HEK293 (cell line): Measurements from ENCODE around the gene EPHA2.

Source experiments
- CTCF ChIP-seq: fragments of 450-650 bp; formaldehyde crosslinking; IDR thresholded peaks from 2 replicates; pipeline ENCODE4 v1.5.1; 2016; ENCODE audit warnings: missing biosample characterization, missing genetic modification characterization
- KLF10 ChIP-seq: fragments of 450-650 bp; IDR thresholded peaks from 2 replicates; pipeline ENCODE4 v1.5.1; 2018; ENCODE audit warnings: missing biosample characterization, mild to moderate bottlenecking, missing genetic modification characterization
- REST ChIP-seq: fragments of 450-650 bp; formaldehyde crosslinking; IDR thresholded peaks from 2 replicates; pipeline ENCODE4 v1.5.1; 2016; ENCODE audit warnings: missing biosample characterization, missing genetic modification characterization
- ZFP3 ChIP-seq: fragments of 450-650 bp; formaldehyde crosslinking; IDR thresholded peaks from 2 replicates; pipeline ENCODE4 v1.5.1; 2016; ENCODE audit warnings: low read depth, missing biosample characterization, missing genetic modification characterization
- ZNF140 ChIP-seq: fragments of 450-650 bp; formaldehyde crosslinking; IDR thresholded peaks from 2 replicates; pipeline ENCODE4 v1.5.1; 2016; ENCODE audit warnings: missing biosample characterization, missing genetic modification characterization
- ZNF324 ChIP-seq: fragments of 450-650 bp; formaldehyde crosslinking; IDR thresholded peaks from 2 replicates; pipeline ENCODE4 v1.5.1; 2016; ENCODE audit warnings: missing biosample characterization, missing genetic modification characterization
- ZNF660 ChIP-seq: fragments of 450-650 bp; IDR thresholded peaks from 2 replicates; pipeline ENCODE4 v1.5.1; 2018; ENCODE audit warnings: missing biosample characterization, mild to moderate bottlenecking, missing genetic modification characterization
- ZNF785 ChIP-seq: fragments of 450-650 bp; formaldehyde crosslinking; IDR thresholded peaks from 2 replicates; pipeline ENCODE4 v1.5.1; 2016; ENCODE audit warnings: missing biosample characterization, missing genetic modification characterization
- ZNF830 ChIP-seq: fragments of 450-650 bp; IDR thresholded peaks from 2 replicates; pipeline ENCODE4 v1.5.0; 2018; ENCODE audit warnings: missing biosample characterization, missing genetic modification characterization, low read depth, mild to moderate bottlenecking, moderate library complexity

- TF ChIP-seq CTCF (no peak), ZNF660 (tag by site-specific recombination) (no peak), KLF10 (no peak), ZNF324 (no peak), ZNF785 (tag by site-specific recombination) (no peak), ZNF140 (tag by site-specific recombination) (no peak), ZFP3 (tag by site-specific recombination) (no peak), REST (tag by site-specific recombination) (no peak), ZNF830 (tag by site-specific recombination) (no peak)
Observed at GRCh38 chr1:16110456-16110855, 45.4 kb downstream of the EPHA2 start.
